NCI-H69 (cell line): ENCODE measurements around the gene PTGR2.
"Not testable (repeated sequence)": the region's sequence is repeated elsewhere in the genome, so short reads cannot be mapped to it uniquely, and the experiment has no call there.

ENCODE experiments used
- DNase-seq: peaks from one replicate; lab custom pipeline; 2025; lab: John Stamatoyannopoulos, UW

The PTGR2 gene

GRCh38 chr14:73886449-73887317 is 35.1 kb downstream of the PTGR2 start, which contains the start of gene ZNF410:
Gene ZNF410 (plus strand): TSS chr14:73886859. CDS start chr14:73892176, 5,317 bp downstream.
- DNase-seq = peak; percentile 98

- no peak for DNase-seq
Measured at GRCh38 chr14:73887318-73887616, 35.6 kb downstream of the PTGR2 start.

- no peak for DNase-seq
Measured at GRCh38 chr14:73887694-73888459, 36.2 kb downstream of the PTGR2 start.

- DNase-seq = no peak
Measured at GRCh38 chr14:73888460-73888725, 36.8 kb downstream of the PTGR2 start.

- DNase-seq = no peak
Measured at GRCh38 chr14:73888971-73889370, 37.3 kb downstream of the PTGR2 start.

GRCh38 chr14:73889376-73889775 is 37.7 kb downstream of the PTGR2 start:
- no peak for DNase-seq

- not testable (repeated sequence) for DNase-seq
Measured at GRCh38 chr14:73894180-73894687, 42.6 kb downstream of the PTGR2 start.

- no peak for DNase-seq
Measured at GRCh38 chr14:73895939-73896338, 44.3 kb downstream of the PTGR2 start.

GRCh38 chr14:73896521-73896920 is 44.9 kb downstream of the PTGR2 start:
- no peak for DNase-seq

- no peak for DNase-seq
Measured at GRCh38 chr14:73903028-73903427, 51.4 kb downstream of the PTGR2 start.

GRCh38 chr14:73909681-73910080 is 58.0 kb downstream of the PTGR2 start:
- no peak for DNase-seq

GRCh38 chr14:73913256-73913655 is 61.6 kb downstream of the PTGR2 start:
- no peak for DNase-seq

GRCh38 chr14:73916324-73916723 is 64.7 kb downstream of the PTGR2 start:
- DNase-seq = no peak

GRCh38 chr14:73919457-73919856 is 67.8 kb downstream of the PTGR2 start:
- not testable (repeated sequence) for DNase-seq

GRCh38 chr14:73924337-73924736 is 72.7 kb downstream of the PTGR2 start:
- DNase-seq = no peak
